HepG2 (cell line): ENCODE results near the gene UNC50. TPM values are rescaled to one million over a fixed set of nuclear protein-coding genes. Genes with fewer than 3 reads are reported as not detected.

Experiments used
- ASH2L ChIP-seq: fragments of 300-600, 200-600 bp; sonication (generic); IDR thresholded peaks from 2 replicates; pipeline ENCODE4 v1.7.0; 2017; ENCODE audit warnings: low read depth, mild to moderate bottlenecking, moderate library complexity, mixed read lengths, low read length; ENCODE audit not compliant: insufficient read length
- BORCS8-MEF2B ChIP-seq: sonication (generic); formaldehyde crosslinking; IDR thresholded peaks from 2 replicates; pipeline ENCODE4 v1.8.0; 2022; ENCODE audit warnings: mild to moderate bottlenecking, missing genetic modification reagents
- HDAC1 ChIP-seq: sonication (generic); formaldehyde crosslinking; IDR thresholded peaks from 2 replicates; pipeline ENCODE4 v1.5.1; 2020; ENCODE audit warnings: mild to moderate bottlenecking, missing genetic modification reagents
- NFE2 ChIP-seq: sonication (generic); formaldehyde crosslinking; IDR thresholded peaks from 2 replicates; pipeline ENCODE4 v1.4.0; 2020; ENCODE audit warnings: missing genetic modification reagents
- RARG ChIP-seq: sonication (generic); formaldehyde crosslinking; IDR thresholded peaks from 2 replicates; pipeline ENCODE4 v1.4.0; 2020; ENCODE audit warnings: low read depth, mild to moderate bottlenecking, missing genetic modification reagents
- SRSF4 ChIP-seq: fragments of 200-400 bp; formaldehyde crosslinking; IDR thresholded peaks from one replicate; pipeline ENCODE4 v1.6.1; 2018; ENCODE audit warnings: mild to moderate bottlenecking, low read depth, low read length, moderate library complexity; ENCODE audit not compliant: poor library complexity, severe bottlenecking
- ZBED4 ChIP-seq: sonication (generic); formaldehyde crosslinking; IDR thresholded peaks from 2 replicates; pipeline ENCODE4 v1.4.0; 2020; ENCODE audit warnings: missing genetic modification reagents, borderline replicate concordance
- ZBTB4 ChIP-seq: sonication (generic); formaldehyde crosslinking; IDR thresholded peaks from 2 replicates; pipeline ENCODE4 v1.4.0; 2020; ENCODE audit warnings: missing genetic modification reagents, mild to moderate bottlenecking, borderline replicate concordance
- ZC3H13 ChIP-seq: sonication (generic); formaldehyde crosslinking; IDR thresholded peaks from 2 replicates; pipeline ENCODE4 v1.8.1; 2023; ENCODE audit warnings: mild to moderate bottlenecking, missing genetic modification reagents, moderate library complexity
- ZNF770 ChIP-seq: sonication (generic); formaldehyde crosslinking; IDR thresholded peaks from 2 replicates; pipeline ENCODE4 v1.5.0; 2020; ENCODE audit warnings: mild to moderate bottlenecking, missing genetic modification reagents
- ZNF780A ChIP-seq: sonication (generic); formaldehyde crosslinking; IDR thresholded peaks from 2 replicates; pipeline ENCODE4 v1.8.0; 2022; ENCODE audit warnings: mild to moderate bottlenecking, missing genetic modification reagents, moderate library complexity
- ZNF792 ChIP-seq: IDR thresholded peaks from 2 replicates; pipeline ENCODE4 v1.6.1; 2016
- polyA plus RNA-seq, 8 experiments: library from polyadenylated mRNA; depleted of rRNA in 3 of 8; stranded (reverse) in 7 of 8; unstranded in 1 of 8; fragments of >200 nt; fragmentation: Illumina TruSeq in 4 of 8; extraction: Trizol in 4 of 8; gene quantifications; 2 replicates each; pipeline versions ENCODE4 v1.2.1 to v1.2.3, GENCODE V29; 2011 to 2016; ENCODE audit warnings: low read depth in 4 of 8, missing spikeins in 1 of 8, mixed read lengths in 1 of 8; ENCODE audit not compliant: insufficient read depth in 1 of 8
- total RNA-seq, 5 experiments: library from RNA; depleted of rRNA; stranded (reverse); fragments of >200 nt; fragmentation: Illumina TruSeq; extraction: Trizol; gene quantifications; 2 replicates each; pipeline ENCODE4 v1.2.3, GENCODE V29; 2016; ENCODE audit warnings: low read depth in 1 of 5

Gene UNC50
- total and polyA plus RNA-seq, 2 of the 13 experiments (the other 11 are each of a cell fraction or from before 2014, with no cell fraction given): 92.6 to 95.6 TPM

GRCh38 chr2:98608116-98608961 is at the start of gene UNC50, which contains the start of gene COA5 (continued):
- TF ChIP-seq ASH2L: peak; percentile 99
- peak; percentile 95 for TF ChIP-seq ZNF780A (CRISPR knock-in tag)
- TF ChIP-seq ZBED4 (CRISPR knock-in tag): peak; percentile 94
- peak; percentile 78 for TF ChIP-seq ZNF770
- no peak for TF ChIP-seq SRSF4
- peak; percentile 98 for TF ChIP-seq ZC3H13 (CRISPR knock-in tag)
- TF ChIP-seq RARG (CRISPR knock-in tag): no peak; the same call in 1 of the 2 replicates
- TF ChIP-seq NFE2 (CRISPR knock-in tag): no peak
- peak; percentile 65; the same call in 1 of the 2 replicates for TF ChIP-seq ZNF792 (CRISPR knock-in tag)
- TF ChIP-seq ZBTB4 (CRISPR knock-in tag): peak; percentile 75
- TF ChIP-seq BORCS8-MEF2B (CRISPR knock-in tag): peak; percentile 90; the same call in 1 of the 2 replicates
- TF ChIP-seq HDAC1 (CRISPR knock-in tag): peak; percentile 99
